Natural killer cell (primary cell): ENCODE measurements around the gene SLC35G1. TPM values are rescaled to one million over a fixed set of nuclear protein-coding genes. Genes with fewer than 3 reads are reported as not detected.

Source experiments
- ATAC-seq, 3 donors: fragments of 150-1000 bp in 2 of 3; fragments of 200-7000 bp in 1 of 3; cut with Tn5 transposase; 1 replicate in 1 of 3; 2 replicates in 2 of 3; pipeline ENCODE4 v1.10.0; 2021; ENCODE audit warnings: mild to moderate bottlenecking in 2 of 3, moderate library complexity in 2 of 3
- DNase-seq, 2 donors: peaks; one replicate each; pipeline versions ENCODE4 v3.0.0 to v3.0.0-alpha.2; 2013 to 2021; ENCODE audit warnings: mixed read lengths in 1 of 2
- H3K27ac ChIP-seq: one replicate; pipeline ENCODE4 v1.5.1; 2013; ENCODE audit warnings: mild to moderate bottlenecking, low read length
- H3K27me3 ChIP-seq: one replicate; pipeline ENCODE4 v1.6.1; 2013; ENCODE audit warnings: low read length; ENCODE audit not compliant: control insufficient read depth, insufficient read depth
- H3K36me3 ChIP-seq: one replicate; pipeline ENCODE4 v1.6.1; 2013; ENCODE audit warnings: low read length; ENCODE audit not compliant: control insufficient read depth, insufficient read depth
- H3K4me1 ChIP-seq: one replicate; pipeline ENCODE4 v1.6.1; 2013; ENCODE audit warnings: low read length; ENCODE audit not compliant: control insufficient read depth, insufficient read depth
- H3K4me3 ChIP-seq: one replicate; pipeline ENCODE4 v1.5.1; 2013; ENCODE audit warnings: low read length
- H3K9me3 ChIP-seq: one replicate; pipeline ENCODE4 v1.6.1; 2013; ENCODE audit warnings: low read length; ENCODE audit not compliant: control insufficient read depth, insufficient read depth
- H3K27ac Mint-ChIP-seq, 2 donors: one replicate each; pipeline ENCODE4 v1.8.0; 2022; ENCODE audit warnings: mild to moderate bottlenecking in 2 of 2, mixed read lengths in 2 of 2, moderate library complexity in 1 of 2
- H3K27me3 Mint-ChIP-seq, 2 donors: one replicate each; pipeline ENCODE4 v1.8.0; 2022; ENCODE audit warnings: low read depth in 2 of 2, mixed read lengths in 2 of 2
- H3K36me3 Mint-ChIP-seq: one replicate; pipeline ENCODE4 v1.8.0; 2022; ENCODE audit warnings: mixed read lengths
- H3K4me1 Mint-ChIP-seq, 2 donors: one replicate each; pipeline ENCODE4 v1.8.0; 2022; ENCODE audit warnings: mixed read lengths in 2 of 2
- H3K4me3 Mint-ChIP-seq: one replicate; pipeline ENCODE4 v1.8.0; 2022; ENCODE audit warnings: mild to moderate bottlenecking, moderate library complexity, mixed read lengths
- H3K9me3 Mint-ChIP-seq, 2 donors: one replicate each; pipeline ENCODE4 v1.8.0; 2022; ENCODE audit warnings: mixed read lengths in 2 of 2
- WGBS: methylation state at CpG from one replicate; pipeline ENCODE4 v1.1.7; 2013; ENCODE audit warnings: missing lambda C conversion rate; ENCODE audit not compliant: insufficient coverage; 5-methylcytosine and 5-hydroxymethylcytosine counted together
- intact Hi-C: fragments of 100-400 bp; cut with micrococcal nuclease; formaldehyde crosslinking; loops from one replicate; pipeline ENCODE4 v1.14.2; 2022
- total RNA-seq, 4 donors: library from RNA; stranded (reverse); fragments of 120-200 nt in 1 of 4; gene quantifications; one replicate each; pipeline versions ENCODE4 v1.2.3 to v1.2.4, GENCODE V29; 2013 to 2022
- TF ChIP-seq, protein P1 (sequence below): fragments of 200-600 bp; IDR thresholded peaks from one replicate; pipeline ENCODE4 v1.8.0; 2022; ENCODE audit warnings: antibody characterized with exemption

SLC35G1 gene
- total RNA-seq, 3 donors from 2014 or later (not counting 1 experiment from before 2014, with no cell fraction given): 0.99 to 1.3 (median 1.1) TPM

DNA sequence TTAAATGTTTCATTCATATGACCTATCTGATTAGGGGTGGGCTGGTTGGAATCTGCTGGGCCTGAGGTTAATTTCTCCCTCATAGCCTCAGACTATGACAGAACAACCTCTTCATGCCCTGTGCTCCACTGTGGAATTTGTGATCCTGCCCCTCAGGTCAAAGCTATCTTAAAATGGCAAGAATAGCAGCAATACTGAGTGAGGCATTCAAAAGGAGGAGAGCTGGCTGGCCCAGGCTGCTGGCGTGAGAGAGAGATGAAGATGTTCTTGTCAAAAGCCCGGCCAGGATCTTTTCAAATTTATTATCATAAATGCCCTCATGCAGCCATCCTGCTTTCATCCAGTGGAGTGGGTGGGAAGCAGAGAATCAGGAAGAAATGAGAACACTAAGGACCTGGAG, 58.1 kb downstream of the SLC35G1 start:
- intact Hi-C loops: no loop called here
- H3K27me3 Mint-ChIP-seq: peaks cover 0 to 9% of the 10 kb centered on the region in 2 donors
- H3K27ac Mint-ChIP-seq: no peak overlapping the region

More for the DNA sequence above, 58.1 kb downstream of the SLC35G1 start:
- TF ChIP-seq, protein P1, sequence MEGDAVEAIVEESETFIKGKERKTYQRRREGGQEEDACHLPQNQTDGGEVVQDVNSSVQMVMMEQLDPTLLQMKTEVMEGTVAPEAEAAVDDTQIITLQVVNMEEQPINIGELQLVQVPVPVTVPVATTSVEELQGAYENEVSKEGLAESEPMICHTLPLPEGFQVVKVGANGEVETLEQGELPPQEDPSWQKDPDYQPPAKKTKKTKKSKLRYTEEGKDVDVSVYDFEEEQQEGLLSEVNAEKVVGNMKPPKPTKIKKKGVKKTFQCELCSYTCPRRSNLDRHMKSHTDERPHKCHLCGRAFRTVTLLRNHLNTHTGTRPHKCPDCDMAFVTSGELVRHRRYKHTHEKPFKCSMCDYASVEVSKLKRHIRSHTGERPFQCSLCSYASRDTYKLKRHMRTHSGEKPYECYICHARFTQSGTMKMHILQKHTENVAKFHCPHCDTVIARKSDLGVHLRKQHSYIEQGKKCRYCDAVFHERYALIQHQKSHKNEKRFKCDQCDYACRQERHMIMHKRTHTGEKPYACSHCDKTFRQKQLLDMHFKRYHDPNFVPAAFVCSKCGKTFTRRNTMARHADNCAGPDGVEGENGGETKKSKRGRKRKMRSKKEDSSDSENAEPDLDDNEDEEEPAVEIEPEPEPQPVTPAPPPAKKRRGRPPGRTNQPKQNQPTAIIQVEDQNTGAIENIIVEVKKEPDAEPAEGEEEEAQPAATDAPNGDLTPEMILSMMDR: no peak
- Mint-ChIP-seq H3K4me1 (no peaks in the 10 kb centered on the region), H3K4me3 (no peak overlapping the region), H3K36me3 (no peaks in the 10 kb centered on the region), H3K9me3 (no peaks in the 10 kb centered on the region)
- no peaks in the 10 kb centered on the region for H3K27me3 ChIP-seq
- WGBS: 100% methylated on average over 1 of the region's 2 CpGs
- ATAC-seq: no peak
- H3K4me1 ChIP-seq: no peaks in the 10 kb centered on the region
- H3K36me3 ChIP-seq: no peaks in the 10 kb centered on the region
- no peak overlapping the region for H3K27ac ChIP-seq
- no peaks in the 10 kb centered on the region for H3K9me3 ChIP-seq
- H3K4me3 ChIP-seq: no peak overlapping the region
- DNase-seq: no peak

Other genes starting within 250 kb of the SLC35G1 start
- gene FRA10AC1, start 191.4 kb upstream of the SLC35G1 start, total RNA-seq: 10 to 100 TPM in 2 of 3 donors, 1 to 10 TPM in 1; 8.3 to 18.7 (median 12.9) TPM
- gene LGI1, start 136.0 kb upstream of the SLC35G1 start, total RNA-seq: not detected
- gene PLCE1, start 100.0 kb downstream of the SLC35G1 start, total RNA-seq: not detected